HG02610 (cell line): Measurements from ENCODE around the gene PF4V1.

ENCODE experiments used
- ATAC-seq: cut with Tn5 transposase; IDR thresholded peaks from one replicate; pipeline ENCODE4 v1.9.1; 2021; ENCODE audit warnings: mild to moderate bottlenecking, moderate library complexity; ENCODE audit not compliant: unreplicated experiment

PF4V1 gene

DNA sequence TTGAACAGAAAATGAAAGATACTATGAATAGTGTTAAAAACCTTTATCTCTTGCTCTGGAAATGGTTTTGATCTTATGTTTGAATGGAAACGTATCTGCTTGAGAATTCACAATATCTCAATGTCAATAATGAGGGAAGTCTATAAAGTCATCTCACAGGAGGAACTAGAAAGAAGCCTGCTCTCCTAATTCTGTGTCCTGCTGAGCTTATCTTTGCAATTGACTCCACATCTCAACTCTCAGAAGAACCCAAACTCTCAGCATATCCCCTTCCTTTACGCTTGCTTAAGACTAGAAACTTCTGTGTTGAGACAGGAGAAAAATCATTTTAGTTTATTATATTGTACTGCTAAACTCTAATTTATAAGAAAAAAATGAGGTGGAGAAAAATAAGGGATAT lies 8.3 kb upstream of the PF4V1 start:
- no peak for ATAC-seq

DNA sequence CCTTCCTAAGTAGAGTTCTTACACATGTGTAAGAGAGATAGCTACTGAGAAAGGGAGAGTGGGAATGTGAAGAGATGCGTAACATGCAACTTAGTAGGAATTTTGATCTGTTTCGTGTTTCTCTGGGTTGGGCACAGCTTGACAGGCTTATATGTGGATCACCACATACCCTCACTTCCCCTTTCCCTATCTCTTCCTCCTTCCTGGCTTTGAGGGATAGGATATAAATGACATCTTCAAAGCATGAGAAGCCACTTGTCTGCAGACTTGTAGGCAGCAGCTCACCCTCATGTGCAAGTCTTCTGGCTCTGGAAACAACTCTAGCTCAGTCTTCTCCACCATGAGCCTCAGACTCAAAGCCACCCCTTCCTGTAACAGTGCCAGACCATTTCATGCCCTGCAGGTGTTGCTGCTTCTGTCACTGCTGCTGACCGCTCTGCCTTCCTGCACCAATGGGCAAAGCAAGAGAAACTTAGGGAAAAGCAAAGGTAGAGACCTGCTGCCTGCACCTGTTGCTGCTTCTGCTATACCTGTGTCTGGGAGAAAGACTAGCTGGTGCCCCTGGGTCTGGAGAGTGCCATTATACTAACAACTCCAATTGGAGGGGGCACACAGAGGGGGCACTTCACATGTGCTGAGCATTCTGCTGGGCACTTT lies 5.4 kb upstream of the PF4V1 start:
- no peak for ATAC-seq

GRCh38 chr4:73848183-73848777 lies 4.8 kb upstream of the PF4V1 start:
- ATAC-seq: no peak

DNA sequence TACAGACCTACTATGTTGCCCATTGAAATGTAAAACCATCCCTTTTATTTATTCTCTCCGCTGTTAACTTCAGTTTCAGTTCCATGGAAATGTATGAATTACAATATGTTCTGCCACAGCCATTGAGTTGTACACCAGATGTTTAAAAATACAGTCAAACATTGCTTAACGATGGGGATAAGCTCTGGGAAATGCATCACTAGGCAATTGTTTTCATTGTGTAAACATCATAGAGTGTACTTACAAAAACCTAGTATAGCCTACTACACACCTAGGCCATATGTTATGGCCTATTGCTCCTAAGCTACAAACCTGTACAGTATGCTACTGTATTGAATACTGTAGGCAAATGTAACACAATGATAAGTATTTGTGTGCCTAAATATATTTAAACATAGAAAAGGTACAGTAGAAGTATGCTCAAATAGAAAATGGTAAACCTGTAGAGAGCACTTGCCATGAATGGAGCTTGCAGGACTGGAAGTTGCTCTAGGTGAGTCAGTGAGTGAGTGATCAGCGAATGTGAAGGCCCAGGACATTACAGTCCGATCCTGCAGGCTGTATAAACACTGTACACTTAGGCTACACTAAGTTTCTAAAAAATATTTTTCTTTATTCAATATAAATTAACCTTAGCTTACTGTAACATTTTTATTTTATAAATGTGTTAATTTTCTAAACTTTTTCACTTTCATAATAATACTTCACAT lies 2.7 kb upstream of the PF4V1 start:
- ATAC-seq: no peak

DNA sequence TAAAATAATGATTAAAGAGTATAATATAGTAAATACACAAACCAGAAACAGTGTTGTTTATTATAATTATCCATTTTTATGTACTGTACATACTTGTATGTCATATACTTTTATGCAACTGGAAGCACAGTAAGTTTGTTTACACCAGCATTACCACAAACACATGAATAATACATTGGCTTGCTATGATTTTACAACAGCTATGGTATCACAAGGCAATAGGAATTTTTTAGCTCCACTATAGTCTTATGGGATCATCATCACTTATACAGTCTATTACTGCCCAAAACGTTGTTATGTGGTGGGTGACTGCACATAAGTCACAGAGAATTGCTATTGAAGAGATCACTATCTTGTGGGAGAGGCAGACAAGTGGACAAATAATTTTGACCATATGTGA lies 1.8 kb upstream of the PF4V1 start:
- no peak for ATAC-seq

DNA sequence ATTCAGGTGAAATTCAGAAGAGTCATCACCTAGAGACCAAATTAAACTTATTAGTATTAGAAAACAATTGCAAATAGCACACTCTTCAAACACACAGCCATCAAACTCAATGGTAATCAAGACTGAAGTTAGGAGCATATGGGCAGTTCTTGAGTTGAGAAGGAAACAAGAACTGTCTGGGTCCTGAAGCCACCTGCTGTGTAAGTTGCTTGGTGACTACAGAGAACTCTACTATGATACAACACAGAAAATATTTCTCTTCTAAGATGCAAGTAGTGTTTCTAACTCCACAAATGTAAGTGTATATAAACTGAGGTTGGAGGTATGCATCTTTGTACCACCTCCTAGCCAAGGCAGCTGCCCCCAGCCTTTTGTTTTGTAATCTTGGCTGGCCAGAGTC lies 325 bp upstream of the PF4V1 start:
- ATAC-seq: no peak

- no peak for ATAC-seq
Observed at GRCh38 chr4:73853718-73854473, 800 bp downstream of the PF4V1 start.

DNA sequence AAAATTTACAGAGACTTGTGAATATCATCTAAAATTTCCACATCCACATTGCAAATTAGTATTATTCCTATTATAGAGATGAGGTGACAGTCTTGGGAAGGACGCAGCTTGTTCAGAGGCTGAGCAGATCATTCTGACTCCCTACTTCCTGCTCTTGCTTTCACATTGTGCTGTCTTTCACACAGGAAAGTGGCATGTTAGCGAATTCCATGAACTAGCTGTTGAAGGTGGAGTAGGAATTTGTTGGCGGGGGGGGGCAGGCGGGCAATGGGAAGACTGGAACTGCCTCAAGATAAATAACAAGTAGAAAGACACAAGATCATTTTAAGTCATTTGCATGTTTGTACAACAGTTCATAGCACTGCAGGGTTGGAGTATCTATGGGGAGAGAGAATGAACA lies 2.3 kb downstream of the PF4V1 start:
- no peak for ATAC-seq

DNA sequence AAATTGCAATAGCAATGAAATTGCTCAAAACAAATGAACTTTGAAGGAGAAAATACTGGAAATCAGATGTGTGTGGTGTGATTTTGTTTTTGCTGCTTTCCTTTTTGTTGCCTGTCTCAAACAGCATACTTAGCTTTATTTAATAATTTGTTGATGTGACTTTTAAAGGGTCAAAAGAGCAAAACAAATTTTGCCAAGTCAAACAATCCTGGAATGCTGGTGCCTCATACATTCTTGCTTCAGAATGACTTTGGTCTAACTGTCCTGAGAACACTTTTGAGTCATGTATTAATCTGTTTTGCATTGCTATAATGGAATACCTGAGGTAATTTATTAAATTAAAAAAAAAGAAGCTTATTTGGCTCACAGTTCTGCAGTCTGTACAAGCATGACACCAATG lies 3.4 kb downstream of the PF4V1 start:
- ATAC-seq: no peak

- no peak for ATAC-seq
Observed at GRCh38 chr4:73859614-73860088, 6.6 kb downstream of the PF4V1 start.

DNA sequence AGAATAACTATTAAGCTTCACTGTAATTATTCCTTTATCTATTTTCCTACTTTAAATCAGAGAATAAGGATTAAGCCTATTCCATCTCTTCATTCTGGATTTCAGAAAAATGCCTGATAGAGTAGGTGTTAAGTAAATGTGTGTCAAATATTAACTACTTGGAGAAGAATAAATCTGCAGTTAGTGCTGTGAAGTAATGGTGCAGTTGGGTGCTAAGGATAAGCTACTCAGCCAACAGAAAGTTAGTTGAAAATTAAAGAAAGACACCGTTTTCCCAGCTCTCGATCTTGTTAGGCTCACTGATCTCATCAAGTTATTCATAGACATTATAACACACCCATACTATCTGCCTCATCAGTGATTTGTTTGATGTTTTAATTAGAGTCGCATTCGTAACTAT lies 7.1 kb downstream of the PF4V1 start:
- no peak for ATAC-seq

DNA sequence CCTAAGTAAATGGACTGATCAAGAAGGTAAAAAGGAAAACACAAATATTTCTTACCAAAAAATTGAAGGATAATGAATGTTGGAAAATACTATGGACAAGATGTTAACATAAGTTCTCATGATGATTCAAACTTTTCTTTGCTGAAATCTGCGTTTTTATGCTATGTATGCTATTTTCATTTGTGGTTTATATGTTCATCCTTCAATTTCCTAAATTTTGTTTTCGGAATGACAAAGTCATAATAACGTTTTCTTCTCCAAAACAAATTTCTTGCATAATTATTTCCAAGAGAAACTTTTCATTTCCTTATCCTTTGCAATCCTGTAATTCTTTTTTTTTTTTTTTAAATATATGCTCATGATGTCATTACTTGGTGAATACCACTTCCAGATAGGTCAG lies 7.8 kb downstream of the PF4V1 start:
- no peak for ATAC-seq

DNA sequence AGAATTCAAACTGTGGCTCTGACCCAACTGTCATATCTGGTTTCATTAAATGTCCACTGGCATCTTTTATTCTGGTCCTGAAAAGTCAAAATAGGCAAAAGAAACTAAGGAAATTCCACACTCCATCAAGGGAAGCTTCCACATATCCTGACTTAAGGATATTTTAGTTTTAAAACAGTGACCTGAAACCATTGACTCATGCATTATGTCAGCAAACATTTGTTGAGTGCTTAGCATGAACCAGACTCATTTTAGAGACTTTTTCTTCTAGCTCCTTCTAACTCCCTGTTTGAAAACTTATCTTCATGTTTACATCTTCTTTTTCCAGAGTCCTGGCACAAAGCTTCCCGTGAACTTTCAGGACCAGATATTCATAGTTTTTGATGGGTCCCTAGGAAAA lies 9.2 kb downstream of the PF4V1 start:
- no peak for ATAC-seq

DNA sequence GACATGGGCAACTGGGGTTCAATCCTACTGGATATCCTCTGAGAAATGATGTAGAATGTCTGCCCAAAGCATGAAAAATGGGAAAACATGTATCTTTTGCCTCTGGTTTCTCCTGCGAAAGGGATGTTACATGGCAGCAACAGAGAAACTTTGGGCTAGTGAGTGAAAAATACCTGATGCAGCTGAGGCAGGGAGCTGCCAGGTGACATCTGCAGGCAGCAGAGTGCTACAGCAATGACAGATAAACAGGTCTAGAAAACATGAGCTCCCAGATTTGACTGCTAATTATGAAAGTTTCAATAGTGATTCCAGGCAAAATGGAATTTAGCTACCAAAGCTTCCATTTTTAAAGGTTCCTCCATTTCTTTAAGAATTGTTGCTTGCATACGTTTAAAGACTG lies 11.3 kb downstream of the PF4V1 start:
- ATAC-seq: no peak

- no peak for ATAC-seq
Observed at GRCh38 chr4:73864961-73865360, 11.9 kb downstream of the PF4V1 start.

DNA sequence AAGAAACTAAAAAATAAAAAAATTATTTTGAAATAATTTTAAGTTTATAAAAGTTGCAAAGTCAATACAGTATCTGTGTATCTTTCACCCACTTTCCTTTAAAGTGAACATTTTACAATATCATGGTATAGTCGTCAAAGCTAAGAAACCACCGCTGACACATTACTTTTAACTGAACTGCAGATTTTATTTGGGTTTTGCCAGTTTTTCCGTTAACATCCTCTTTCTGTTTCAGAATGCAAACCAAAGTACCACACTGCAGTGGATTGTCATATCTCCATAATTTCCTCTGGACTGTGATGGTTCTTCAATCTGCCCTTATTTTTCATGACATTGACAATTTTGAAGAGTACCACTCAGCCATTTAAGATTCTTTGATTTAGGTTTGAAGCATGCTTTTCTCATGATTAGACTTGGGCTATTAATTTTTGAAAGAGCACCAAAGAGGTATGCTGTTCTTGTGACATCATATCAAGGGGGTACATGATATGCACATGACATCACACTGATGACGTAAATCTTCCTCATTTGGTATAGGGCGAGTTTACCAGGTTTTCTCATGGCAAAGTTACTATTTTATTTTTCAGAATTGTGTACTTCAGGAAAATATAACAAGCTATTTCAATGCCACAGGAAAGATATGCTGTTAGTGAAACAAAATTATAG lies 12.5 kb downstream of the PF4V1 start:
- no peak for ATAC-seq

DNA sequence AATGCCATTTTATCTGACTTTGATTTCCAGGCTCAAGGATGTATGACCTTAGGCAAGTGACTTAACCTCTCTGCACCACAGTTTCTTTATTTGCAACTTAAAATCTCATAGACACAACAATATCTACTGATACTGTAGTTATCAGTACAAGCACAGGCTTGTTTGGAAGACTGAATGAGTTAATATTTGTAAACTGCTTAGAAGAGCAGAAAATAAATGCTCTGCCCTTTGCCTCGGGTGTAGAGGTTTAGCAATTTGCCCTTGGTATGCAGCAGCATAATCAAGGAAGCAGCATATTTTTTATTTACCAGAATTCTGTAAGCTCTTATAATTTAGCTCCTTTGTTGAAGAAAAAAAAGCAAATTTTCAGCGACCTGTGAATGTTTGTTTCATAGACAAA lies 13.2 kb downstream of the PF4V1 start:
- ATAC-seq: no peak

GRCh38 chr4:73867783-73868182 lies 14.7 kb downstream of the PF4V1 start:
- ATAC-seq: no peak

DNA sequence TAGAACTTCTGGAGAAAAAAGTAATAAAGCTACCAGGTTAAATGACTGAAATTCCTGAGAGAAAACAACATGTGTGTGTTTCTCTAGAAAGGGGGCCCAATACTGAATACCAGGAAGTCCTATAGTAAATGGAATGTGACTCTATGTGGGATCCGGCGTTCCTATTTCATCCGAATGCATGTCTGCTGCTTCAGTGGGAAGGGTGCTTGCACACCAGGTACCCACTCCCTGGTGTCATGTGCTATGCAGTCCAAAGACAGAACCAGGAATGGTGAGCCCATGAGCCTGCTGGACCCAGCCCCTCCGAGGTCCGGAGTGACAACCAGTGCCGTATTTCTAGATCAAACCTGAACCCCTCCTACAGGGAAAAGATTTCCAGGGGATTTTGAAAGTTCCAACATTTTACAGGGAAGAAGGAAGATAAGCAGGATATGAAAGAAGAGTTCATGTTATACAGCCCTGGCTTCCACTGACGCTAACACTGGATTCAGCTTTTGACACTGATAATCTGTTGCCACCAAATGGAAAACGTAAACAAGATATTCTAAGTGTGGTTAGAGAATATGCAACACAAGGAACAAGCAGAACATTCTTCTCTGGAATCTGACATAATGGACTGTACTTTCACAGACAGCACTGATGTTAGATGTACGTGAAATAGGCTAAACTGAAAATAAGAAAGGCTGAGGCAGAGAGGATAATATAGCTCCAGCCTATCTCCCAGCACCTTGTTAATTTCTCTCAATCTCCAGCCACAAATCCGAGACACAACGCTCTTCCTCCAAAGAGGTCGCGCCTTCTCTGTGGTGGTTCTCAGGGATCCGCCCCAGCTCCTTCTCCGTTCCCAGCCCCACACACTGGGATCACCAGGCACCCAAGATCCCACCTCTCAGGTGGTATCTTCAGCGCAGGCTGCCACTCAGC lies 15.4 kb downstream of the PF4V1 start:
- no peak for ATAC-seq
